K562 (cell line): ENCODE data around the gene CPSF7.

Source experiments
- TRIM28 ChIP-seq: fragments of 450-650 bp; IDR thresholded peaks from 2 replicates; pipeline ENCODE4 v1.6.1; 2017
- TF ChIP-seq, protein P1 (sequence below): fragments of 150-350 bp; conservative IDR thresholded peaks from 2 replicates; pipeline ENCODE4 v1.6.1; 2014; ENCODE audit warnings: low read length
- TF ChIP-seq, protein P2 (sequence below): sonication (generic); formaldehyde crosslinking; IDR thresholded peaks from 2 replicates; pipeline ENCODE4 v1.8.0; 2023; ENCODE audit warnings: mild to moderate bottlenecking, missing genetic modification reagents

GRCh38 chr11:61378713-61379313, 51.0 kb downstream of the CPSF7 start:
- TF ChIP-seq TRIM28: no peak
- TF ChIP-seq, protein P1, sequence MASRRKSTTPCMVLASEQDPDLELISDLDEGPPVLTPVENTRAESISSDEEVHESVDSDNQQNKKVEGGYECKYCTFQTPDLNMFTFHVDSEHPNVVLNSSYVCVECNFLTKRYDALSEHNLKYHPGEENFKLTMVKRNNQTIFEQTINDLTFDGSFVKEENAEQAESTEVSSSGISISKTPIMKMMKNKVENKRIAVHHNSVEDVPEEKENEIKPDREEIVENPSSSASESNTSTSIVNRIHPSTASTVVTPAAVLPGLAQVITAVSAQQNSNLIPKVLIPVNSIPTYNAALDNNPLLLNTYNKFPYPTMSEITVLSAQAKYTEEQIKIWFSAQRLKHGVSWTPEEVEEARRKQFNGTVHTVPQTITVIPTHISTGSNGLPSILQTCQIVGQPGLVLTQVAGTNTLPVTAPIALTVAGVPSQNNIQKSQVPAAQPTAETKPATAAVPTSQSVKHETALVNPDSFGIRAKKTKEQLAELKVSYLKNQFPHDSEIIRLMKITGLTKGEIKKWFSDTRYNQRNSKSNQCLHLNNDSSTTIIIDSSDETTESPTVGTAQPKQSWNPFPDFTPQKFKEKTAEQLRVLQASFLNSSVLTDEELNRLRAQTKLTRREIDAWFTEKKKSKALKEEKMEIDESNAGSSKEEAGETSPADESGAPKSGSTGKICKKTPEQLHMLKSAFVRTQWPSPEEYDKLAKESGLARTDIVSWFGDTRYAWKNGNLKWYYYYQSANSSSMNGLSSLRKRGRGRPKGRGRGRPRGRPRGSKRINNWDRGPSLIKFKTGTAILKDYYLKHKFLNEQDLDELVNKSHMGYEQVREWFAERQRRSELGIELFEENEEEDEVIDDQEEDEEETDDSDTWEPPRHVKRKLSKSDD: no peak
- TF ChIP-seq, protein P2, sequence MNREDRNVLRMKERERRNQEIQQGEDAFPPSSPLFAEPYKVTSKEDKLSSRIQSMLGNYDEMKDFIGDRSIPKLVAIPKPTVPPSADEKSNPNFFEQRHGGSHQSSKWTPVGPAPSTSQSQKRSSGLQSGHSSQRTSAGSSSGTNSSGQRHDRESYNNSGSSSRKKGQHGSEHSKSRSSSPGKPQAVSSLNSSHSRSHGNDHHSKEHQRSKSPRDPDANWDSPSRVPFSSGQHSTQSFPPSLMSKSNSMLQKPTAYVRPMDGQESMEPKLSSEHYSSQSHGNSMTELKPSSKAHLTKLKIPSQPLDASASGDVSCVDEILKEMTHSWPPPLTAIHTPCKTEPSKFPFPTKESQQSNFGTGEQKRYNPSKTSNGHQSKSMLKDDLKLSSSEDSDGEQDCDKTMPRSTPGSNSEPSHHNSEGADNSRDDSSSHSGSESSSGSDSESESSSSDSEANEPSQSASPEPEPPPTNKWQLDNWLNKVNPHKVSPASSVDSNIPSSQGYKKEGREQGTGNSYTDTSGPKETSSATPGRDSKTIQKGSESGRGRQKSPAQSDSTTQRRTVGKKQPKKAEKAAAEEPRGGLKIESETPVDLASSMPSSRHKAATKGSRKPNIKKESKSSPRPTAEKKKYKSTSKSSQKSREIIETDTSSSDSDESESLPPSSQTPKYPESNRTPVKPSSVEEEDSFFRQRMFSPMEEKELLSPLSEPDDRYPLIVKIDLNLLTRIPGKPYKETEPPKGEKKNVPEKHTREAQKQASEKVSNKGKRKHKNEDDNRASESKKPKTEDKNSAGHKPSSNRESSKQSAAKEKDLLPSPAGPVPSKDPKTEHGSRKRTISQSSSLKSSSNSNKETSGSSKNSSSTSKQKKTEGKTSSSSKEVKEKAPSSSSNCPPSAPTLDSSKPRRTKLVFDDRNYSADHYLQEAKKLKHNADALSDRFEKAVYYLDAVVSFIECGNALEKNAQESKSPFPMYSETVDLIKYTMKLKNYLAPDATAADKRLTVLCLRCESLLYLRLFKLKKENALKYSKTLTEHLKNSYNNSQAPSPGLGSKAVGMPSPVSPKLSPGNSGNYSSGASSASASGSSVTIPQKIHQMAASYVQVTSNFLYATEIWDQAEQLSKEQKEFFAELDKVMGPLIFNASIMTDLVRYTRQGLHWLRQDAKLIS (CRISPR knock-in tag): no peak
